ENCODE measurements around the gene RIMKLB. TPM values are rescaled to one million over a fixed set of nuclear protein-coding genes. Genes with fewer than 3 reads are reported as not detected.
"Not testable (repeated sequence)": the region's sequence is repeated elsewhere in the genome, so short reads cannot be mapped to it uniquely, and the experiment has no call there.

The RIMKLB gene
- total and polyA plus RNA-seq, 4 experiments from 2014 or later, result 2.9 to 27.3 (median 13.9) TPM

- intact Hi-C loops (cut with micrococcal nuclease); H3K4me1 Mint-ChIP-seq; H3K4me3 Mint-ChIP-seq: not testable (repeated sequence)
Observed at GRCh38 chr12:8793226-8793625, 95.4 kb downstream of the RIMKLB start.

DNA sequence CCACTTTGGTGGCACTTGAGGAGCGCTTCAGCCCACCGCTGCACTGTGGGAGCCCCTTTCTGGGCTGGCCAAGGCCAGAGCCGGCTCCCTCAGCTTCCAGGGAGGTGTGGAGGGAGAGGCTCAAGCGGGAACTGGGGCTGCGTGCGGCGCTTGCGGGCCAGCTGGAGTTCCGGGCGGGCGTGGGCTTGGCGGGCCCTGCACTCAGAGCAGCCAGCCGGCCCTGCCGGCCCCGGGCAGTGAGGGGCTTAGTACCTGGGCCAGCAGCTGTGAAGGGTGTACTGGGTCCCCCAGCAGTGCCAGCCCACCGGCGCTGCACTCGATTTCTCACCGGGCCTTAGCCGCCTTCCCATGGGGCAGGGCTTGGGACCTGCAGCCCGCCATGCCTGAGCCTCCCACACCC is 96.8 kb downstream of the RIMKLB start:
- CTCF ChIA-PET (ENCODE audit: partially characterized antibody); H3K4me1 ChIP-seq (ENCODE audit: insufficient read depth, low read length); H3K4me1 Mint-ChIP-seq; H3K27ac ChIP-seq (ENCODE audit: low read depth, low read length); H3K27ac Mint-ChIP-seq; H3K4me3 ChIP-seq (ENCODE audit: low read length in 2 of 2); intact Hi-C loops (cut with micrococcal nuclease); H3K27me3 ChIP-seq (ENCODE audit: insufficient read depth, low read length); DNase-seq; H3K27me3 Mint-ChIP-seq; POLR2A ChIA-PET (ENCODE audit: partially characterized antibody); H3K36me3 ChIP-seq (ENCODE audit: insufficient read depth, low read length); H3K4me3 Mint-ChIP-seq; H3K9me3 ChIP-seq (ENCODE audit: control insufficient read depth in 1 of 2, low read length in 2 of 2); H3K36me3 Mint-ChIP-seq: not testable (repeated sequence)
- peaks cover 0 to 15% (median 0%) of the 10 kb centered on the region in 8 donors for H3K9me3 Mint-ChIP-seq

More at GRCh38 chr12:8793226-8793625, 95.4 kb downstream of the RIMKLB start:
- H3K36me3 ChIP-seq (ENCODE audit: insufficient read depth, low read length); CTCF ChIA-PET (ENCODE audit: partially characterized antibody); DNase-seq; H3K27ac Mint-ChIP-seq; H3K27ac ChIP-seq (ENCODE audit: low read depth, low read length); H3K4me3 ChIP-seq (ENCODE audit: low read length in 2 of 2); H3K4me1 ChIP-seq (ENCODE audit: insufficient read depth, low read length); POLR2A ChIA-PET (ENCODE audit: partially characterized antibody); H3K9me3 ChIP-seq (ENCODE audit: control insufficient read depth in 1 of 2, low read length in 2 of 2); H3K27me3 Mint-ChIP-seq; H3K9me3 Mint-ChIP-seq; H3K27me3 ChIP-seq (ENCODE audit: insufficient read depth, low read length); H3K36me3 Mint-ChIP-seq: not testable (repeated sequence)

GRCh38 chr12:8796831-8797626 is 99.2 kb downstream of the RIMKLB start:
- no peak overlapping the region for H3K27ac Mint-ChIP-seq
- H3K27me3 Mint-ChIP-seq, result no peaks in the 10 kb centered on the region
- no peak overlapping the region for H3K4me3 ChIP-seq (ENCODE audit: low read length in 2 of 2)
- no peaks in the 10 kb centered on the region for H3K4me1 ChIP-seq (ENCODE audit: insufficient read depth, low read length)
- H3K36me3 ChIP-seq (ENCODE audit: insufficient read depth, low read length), result no peaks in the 10 kb centered on the region
- intact Hi-C loops (cut with micrococcal nuclease), result no loop called here
- ChIA-PET POLR2A (ENCODE audit: partially characterized antibody) (no interaction called here), CTCF (ENCODE audit: partially characterized antibody) (no interaction called here)
- DNase-seq, result no peak
- peaks cover 0 to 15% (median 0%) of the 10 kb centered on the region in 8 donors for H3K9me3 Mint-ChIP-seq
- no peaks in the 10 kb centered on the region for H3K27me3 ChIP-seq (ENCODE audit: insufficient read depth, low read length)
- peaks cover 0 to 7% of the 10 kb centered on the region in 2 donors for H3K36me3 Mint-ChIP-seq
- H3K27ac ChIP-seq (ENCODE audit: low read depth, low read length), result no peak overlapping the region
- H3K9me3 ChIP-seq (ENCODE audit: control insufficient read depth in 1 of 2, low read length in 2 of 2), result no peaks in the 10 kb centered on the region
- H3K4me1 Mint-ChIP-seq, result no peaks in the 10 kb centered on the region
- H3K4me3 Mint-ChIP-seq, result no peak overlapping the region

- H3K27ac Mint-ChIP-seq; POLR2A ChIA-PET (ENCODE audit: partially characterized antibody); H3K36me3 Mint-ChIP-seq; H3K4me3 Mint-ChIP-seq; H3K9me3 ChIP-seq (ENCODE audit: control insufficient read depth in 1 of 2, low read length in 2 of 2); intact Hi-C loops (cut with micrococcal nuclease); H3K4me1 ChIP-seq (ENCODE audit: insufficient read depth, low read length); H3K36me3 ChIP-seq (ENCODE audit: insufficient read depth, low read length); H3K27me3 Mint-ChIP-seq; H3K27ac ChIP-seq (ENCODE audit: low read depth, low read length); H3K4me3 ChIP-seq (ENCODE audit: low read length in 2 of 2); CTCF ChIA-PET (ENCODE audit: partially characterized antibody); H3K27me3 ChIP-seq (ENCODE audit: insufficient read depth, low read length); DNase-seq; H3K4me1 Mint-ChIP-seq: not testable (repeated sequence)
- H3K9me3 Mint-ChIP-seq, result peaks cover 0 to 14% (median 0%) of the 10 kb centered on the region in 8 donors
Observed at GRCh38 chr12:8801213-8801612, 103.4 kb downstream of the RIMKLB start.

- CTCF ChIA-PET (ENCODE audit: partially characterized antibody); H3K4me1 Mint-ChIP-seq: not testable (repeated sequence)
Observed at GRCh38 chr12:8804833-8805232, 107.0 kb downstream of the RIMKLB start.

DNA sequence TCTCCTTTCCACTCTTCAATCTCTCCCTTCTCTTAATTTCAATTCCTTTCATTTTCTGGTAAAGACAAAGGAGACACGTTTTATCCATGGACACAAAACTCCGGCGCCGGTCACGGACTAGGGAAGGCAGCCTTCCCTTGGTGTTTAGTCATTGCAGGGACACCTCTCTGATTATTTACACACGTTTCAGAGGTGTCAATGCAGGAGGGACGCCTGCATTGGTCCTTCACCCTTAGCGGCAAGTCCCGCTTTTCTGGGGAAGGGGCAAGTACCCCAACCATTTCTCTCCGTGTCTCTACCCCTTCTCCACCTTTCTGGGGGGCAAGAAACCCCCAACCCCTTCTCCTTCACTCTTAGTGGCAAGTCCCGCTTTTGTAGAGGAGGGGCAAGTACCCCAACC is 107.7 kb downstream of the RIMKLB start:
- H3K9me3 ChIP-seq (ENCODE audit: control insufficient read depth in 1 of 2, low read length in 2 of 2); H3K36me3 Mint-ChIP-seq; H3K4me1 Mint-ChIP-seq; H3K27me3 Mint-ChIP-seq; H3K27ac ChIP-seq (ENCODE audit: low read depth, low read length); intact Hi-C loops (cut with micrococcal nuclease); H3K4me3 Mint-ChIP-seq; H3K9me3 Mint-ChIP-seq; H3K4me1 ChIP-seq (ENCODE audit: insufficient read depth, low read length); H3K4me3 ChIP-seq (ENCODE audit: low read length in 2 of 2); H3K36me3 ChIP-seq (ENCODE audit: insufficient read depth, low read length); H3K27me3 ChIP-seq (ENCODE audit: insufficient read depth, low read length); H3K27ac Mint-ChIP-seq; DNase-seq; CTCF ChIA-PET (ENCODE audit: partially characterized antibody); POLR2A ChIA-PET (ENCODE audit: partially characterized antibody): not testable (repeated sequence)

More at GRCh38 chr12:8804833-8805232, 107.0 kb downstream of the RIMKLB start:
- H3K4me3 Mint-ChIP-seq; H3K4me3 ChIP-seq (ENCODE audit: low read length in 2 of 2); H3K36me3 Mint-ChIP-seq; H3K9me3 ChIP-seq (ENCODE audit: control insufficient read depth in 1 of 2, low read length in 2 of 2); H3K9me3 Mint-ChIP-seq; DNase-seq; H3K27ac Mint-ChIP-seq; H3K36me3 ChIP-seq (ENCODE audit: insufficient read depth, low read length); H3K27me3 ChIP-seq (ENCODE audit: insufficient read depth, low read length); intact Hi-C loops (cut with micrococcal nuclease); POLR2A ChIA-PET (ENCODE audit: partially characterized antibody); H3K4me1 ChIP-seq (ENCODE audit: insufficient read depth, low read length); H3K27ac ChIP-seq (ENCODE audit: low read depth, low read length); H3K27me3 Mint-ChIP-seq: not testable (repeated sequence)

- H3K4me3 ChIP-seq (ENCODE audit: low read length in 2 of 2); H3K27me3 ChIP-seq (ENCODE audit: insufficient read depth, low read length); H3K27me3 Mint-ChIP-seq; H3K9me3 ChIP-seq (ENCODE audit: control insufficient read depth in 1 of 2, low read length in 2 of 2); H3K9me3 Mint-ChIP-seq; H3K27ac Mint-ChIP-seq; H3K27ac ChIP-seq (ENCODE audit: low read depth, low read length); H3K4me1 Mint-ChIP-seq; DNase-seq; H3K36me3 Mint-ChIP-seq; H3K4me1 ChIP-seq (ENCODE audit: insufficient read depth, low read length); H3K4me3 Mint-ChIP-seq; intact Hi-C loops (cut with micrococcal nuclease); H3K36me3 ChIP-seq (ENCODE audit: insufficient read depth, low read length); CTCF ChIA-PET (ENCODE audit: partially characterized antibody); POLR2A ChIA-PET (ENCODE audit: partially characterized antibody): not testable (repeated sequence)
Observed at GRCh38 chr12:8807084-8807483, 109.3 kb downstream of the RIMKLB start.

DNA sequence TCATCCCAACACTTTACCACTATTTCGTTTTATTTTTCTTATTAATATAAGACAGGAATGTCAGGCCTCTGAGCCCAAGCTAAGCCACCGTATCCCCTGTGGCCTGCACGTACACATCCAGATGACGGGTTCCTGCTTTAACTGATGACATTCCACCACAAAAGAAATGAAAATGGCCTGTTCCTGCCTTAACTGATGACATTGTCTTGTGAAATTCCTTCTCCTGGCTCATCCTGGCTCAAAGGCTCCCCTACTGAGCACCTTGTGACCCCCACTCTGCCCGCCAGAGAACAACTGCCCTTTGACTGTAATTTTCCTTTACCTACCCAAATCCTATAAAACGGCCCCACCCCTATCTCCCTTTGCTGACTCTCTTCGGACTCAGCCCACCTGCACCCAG is 112.3 kb downstream of the RIMKLB start:
- H3K36me3 ChIP-seq (ENCODE audit: insufficient read depth, low read length); CTCF ChIA-PET (ENCODE audit: partially characterized antibody); H3K27me3 ChIP-seq (ENCODE audit: insufficient read depth, low read length); H3K4me1 ChIP-seq (ENCODE audit: insufficient read depth, low read length); DNase-seq; H3K9me3 ChIP-seq (ENCODE audit: control insufficient read depth in 1 of 2, low read length in 2 of 2); H3K27ac ChIP-seq (ENCODE audit: low read depth, low read length); H3K4me3 ChIP-seq (ENCODE audit: low read length in 2 of 2); H3K27me3 Mint-ChIP-seq; H3K9me3 Mint-ChIP-seq; H3K4me1 Mint-ChIP-seq; H3K4me3 Mint-ChIP-seq; intact Hi-C loops (cut with micrococcal nuclease); H3K27ac Mint-ChIP-seq; POLR2A ChIA-PET (ENCODE audit: partially characterized antibody); H3K36me3 Mint-ChIP-seq: not testable (repeated sequence)

Data from CD4-positive, alpha-beta memory T cell (primary cell).